BJ (cell line): ENCODE measurements around the gene EGLN1. TPM values are rescaled to one million over a fixed set of nuclear protein-coding genes. Genes with fewer than 3 reads are reported as not detected.
A peak's percentile ranks its signal among the peaks of the same experiment; 100 is the strongest.

ENCODE experiments used
- CTCF ChIA-PET: fragments of 350-600 bp; formaldehyde crosslinking; extraction: SDS; loops from one replicate; lab custom pipeline; 2021; ENCODE audit warnings: antibody characterized with exemption, inconsistent platforms; lab: Yijun Ruan, JAX
- POLR2A ChIA-PET: fragments of 300-600 bp; sonication (Branson Sonifier 250); formaldehyde crosslinking; extraction: SDS; loops from one replicate; lab custom pipeline; 2021; ENCODE audit warnings: antibody characterized with exemption; lab: Charles Lee
- DNase-seq: peaks from one replicate; pipeline ENCODE4 v3.0.0-alpha.2; 2011; ENCODE audit warnings: low read depth
- H3K27me3 ChIP-seq: 2 replicates; pipeline ENCODE4 v1.6.0; 2011; ENCODE audit warnings: low read length; ENCODE audit not compliant: control insufficient read depth, insufficient read depth
- H3K36me3 ChIP-seq: 2 replicates; pipeline ENCODE4 v1.5.1; 2011; ENCODE audit warnings: low read length; ENCODE audit not compliant: control insufficient read depth, insufficient read depth
- H3K4me3 ChIP-seq: 2 replicates; pipeline ENCODE4 v1.5.1; 2011; ENCODE audit warnings: low read depth, mild to moderate bottlenecking, control low read depth, low read length
- polyA plus RNA-seq: library from polyadenylated mRNA; depleted of rRNA; stranded (reverse); fragments of >200 nt; gene quantifications from 2 replicates; pipeline ENCODE4 v1.2.3, GENCODE V29; 2011
- TF ChIP-seq, protein P1 (sequence below): IDR thresholded peaks from 2 replicates; pipeline ENCODE4 v1.5.1; 2011; ENCODE audit warnings: low read depth, mild to moderate bottlenecking, control low read depth, inconsistent platforms, low read length, moderate library complexity; ENCODE audit not compliant: insufficient read depth

The EGLN1 gene
- polyA plus RNA-seq, 1 experiment = 17.5 TPM

DNA sequence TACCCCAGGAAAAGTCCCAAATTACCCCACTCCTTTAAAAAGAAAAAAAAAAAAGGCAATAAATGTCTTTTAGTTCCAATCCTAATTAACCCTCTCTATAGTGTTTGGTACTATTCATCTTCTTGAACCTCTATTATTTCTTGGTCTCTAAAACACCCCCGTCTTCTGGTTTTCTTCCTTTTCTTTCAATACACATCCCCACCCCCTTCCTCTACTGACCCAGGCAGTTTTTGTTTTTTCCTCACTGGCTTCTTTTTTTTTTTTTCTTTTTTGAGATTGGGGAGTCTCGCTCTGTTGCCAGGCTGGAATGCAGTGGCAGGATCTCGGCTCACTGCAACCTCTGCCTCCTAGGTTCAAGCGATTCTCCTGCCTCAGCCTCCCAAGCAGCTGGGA, 26.1 kb downstream of the EGLN1 start:
- Histone ChIP-seq H3K27me3 (no peaks in the 10 kb centered on the region), H3K36me3 (no peaks in the 10 kb centered on the region), H3K4me3 (no peak overlapping the region)
- CTCF ChIA-PET = no interaction called here
- TF ChIP-seq, protein P1, sequence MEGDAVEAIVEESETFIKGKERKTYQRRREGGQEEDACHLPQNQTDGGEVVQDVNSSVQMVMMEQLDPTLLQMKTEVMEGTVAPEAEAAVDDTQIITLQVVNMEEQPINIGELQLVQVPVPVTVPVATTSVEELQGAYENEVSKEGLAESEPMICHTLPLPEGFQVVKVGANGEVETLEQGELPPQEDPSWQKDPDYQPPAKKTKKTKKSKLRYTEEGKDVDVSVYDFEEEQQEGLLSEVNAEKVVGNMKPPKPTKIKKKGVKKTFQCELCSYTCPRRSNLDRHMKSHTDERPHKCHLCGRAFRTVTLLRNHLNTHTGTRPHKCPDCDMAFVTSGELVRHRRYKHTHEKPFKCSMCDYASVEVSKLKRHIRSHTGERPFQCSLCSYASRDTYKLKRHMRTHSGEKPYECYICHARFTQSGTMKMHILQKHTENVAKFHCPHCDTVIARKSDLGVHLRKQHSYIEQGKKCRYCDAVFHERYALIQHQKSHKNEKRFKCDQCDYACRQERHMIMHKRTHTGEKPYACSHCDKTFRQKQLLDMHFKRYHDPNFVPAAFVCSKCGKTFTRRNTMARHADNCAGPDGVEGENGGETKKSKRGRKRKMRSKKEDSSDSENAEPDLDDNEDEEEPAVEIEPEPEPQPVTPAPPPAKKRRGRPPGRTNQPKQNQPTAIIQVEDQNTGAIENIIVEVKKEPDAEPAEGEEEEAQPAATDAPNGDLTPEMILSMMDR = no peak
- DNase-seq = no peak
- POLR2A ChIA-PET = no interaction called here

DNA sequence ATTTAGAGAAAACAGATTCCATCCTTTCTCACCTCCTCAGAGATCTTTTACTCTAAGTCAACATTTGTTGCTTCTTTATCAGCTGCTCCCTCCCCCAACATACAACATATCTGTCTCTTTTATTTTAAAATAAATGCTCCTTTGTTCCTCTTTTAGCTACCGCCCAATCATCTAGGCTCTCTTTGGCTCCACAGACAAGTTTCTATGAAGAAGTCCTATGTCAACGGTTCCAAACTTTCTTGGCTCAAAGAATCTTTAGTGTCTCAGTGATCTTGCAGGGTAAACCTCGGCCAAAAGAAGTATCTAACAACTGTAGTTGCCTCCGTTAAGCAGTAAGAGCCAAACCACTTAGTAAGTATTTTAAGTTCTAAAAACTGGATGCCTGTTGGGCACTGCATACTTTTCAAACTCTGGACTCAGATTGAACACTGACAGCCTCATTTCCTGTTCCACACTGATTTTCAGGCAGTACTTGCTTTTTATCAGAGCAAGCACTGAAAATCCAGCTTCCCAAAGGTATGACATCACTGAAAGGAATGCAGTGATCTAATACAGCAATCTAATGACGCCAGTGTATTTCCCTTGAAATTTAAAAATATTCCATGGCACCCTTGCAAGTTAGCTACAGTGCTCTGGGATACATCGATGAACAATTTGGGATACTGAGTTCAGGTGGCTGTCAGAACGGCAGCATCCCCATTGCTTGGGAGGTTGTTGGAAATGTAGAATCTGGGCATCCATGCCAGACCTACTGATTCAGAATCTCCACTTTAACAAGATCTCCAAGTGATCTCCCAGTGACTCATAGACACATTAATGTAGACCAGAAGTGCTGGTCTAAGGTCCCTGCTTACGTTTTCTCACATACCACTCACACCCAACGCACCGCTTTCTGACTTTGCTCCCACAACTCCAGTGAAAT, 26.8 kb downstream of the EGLN1 start:
- H3K27me3 ChIP-seq = no peaks in the 10 kb centered on the region
- TF ChIP-seq, protein P1 = no peak
- DNase-seq = peak; percentile 90
- no peaks in the 10 kb centered on the region for H3K36me3 ChIP-seq
- ChIA-PET POLR2A (no interaction called here), CTCF (no interaction called here)
- H3K4me3 ChIP-seq = no peak overlapping the region

DNA sequence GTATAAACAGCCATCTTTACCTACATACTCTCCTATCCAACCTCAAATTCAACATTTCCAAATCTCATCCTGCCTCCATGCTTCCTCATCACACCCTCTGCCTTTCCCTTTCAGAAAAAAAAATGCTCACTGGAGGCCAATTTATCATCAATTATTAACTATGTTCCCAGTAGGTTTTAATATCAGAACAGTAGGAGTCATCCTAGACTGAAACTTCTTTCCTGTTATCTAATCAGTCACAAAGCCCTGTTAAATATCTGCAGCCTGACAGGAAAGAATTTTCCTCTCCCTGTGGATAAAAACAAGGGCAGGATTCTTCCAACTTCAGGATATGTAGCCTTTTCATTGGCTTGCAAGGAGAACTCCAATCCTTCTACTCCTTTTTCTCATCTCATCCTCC, 28.4 kb downstream of the EGLN1 start:
- no peaks in the 10 kb centered on the region for H3K27me3 ChIP-seq
- TF ChIP-seq, protein P1 = no peak
- ChIA-PET CTCF (interaction anchor here (1.4 kb wide), 1 partner anchor 11 kb away, joined by 4 read pairs; no protein-coding TSS in a partner anchor), POLR2A (no interaction called here)
- no peak for DNase-seq
- H3K36me3 ChIP-seq = 0 out of 2 replicates have a peak, but pooled peaks cover 1% of the 10 kb centered on the region
- no peak overlapping the region for H3K4me3 ChIP-seq

DNA sequence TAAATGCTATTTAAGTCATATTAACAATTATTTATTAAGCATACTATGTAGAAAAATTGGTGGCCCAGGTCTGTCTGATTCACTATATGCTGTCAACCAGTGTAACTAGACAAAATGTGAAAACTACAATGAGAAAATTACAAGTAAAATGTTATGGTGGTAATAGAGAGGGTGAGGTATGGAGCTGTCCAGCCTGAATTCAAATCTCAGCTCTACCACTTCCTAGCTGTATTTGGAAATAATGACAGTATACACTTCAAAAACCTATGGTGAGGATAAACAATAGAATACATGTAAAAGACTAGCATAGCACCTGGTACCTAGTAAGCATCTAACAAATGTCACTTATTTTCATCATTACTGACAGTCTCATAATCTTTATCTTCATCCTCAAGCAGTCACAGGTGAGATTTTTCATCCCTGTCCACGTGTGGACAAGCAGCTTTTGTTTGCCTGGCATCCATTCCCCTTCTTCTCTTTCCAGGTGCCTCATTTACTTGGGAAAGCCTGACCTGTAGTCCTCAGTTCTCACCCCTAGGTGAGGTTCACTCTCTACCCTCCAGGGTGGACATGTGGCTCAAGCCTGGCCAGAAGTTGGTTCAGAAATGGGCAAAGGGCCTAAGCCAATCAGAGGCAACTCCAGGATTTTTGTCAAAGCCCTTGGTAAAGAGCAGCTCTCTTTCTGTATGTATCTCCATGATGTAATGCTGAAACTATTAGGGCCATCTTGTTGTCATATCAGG, 29.5 kb downstream of the EGLN1 start:
- 0 out of 2 replicates have a peak, but pooled peaks cover 1% of the 10 kb centered on the region for H3K36me3 ChIP-seq
- ChIA-PET CTCF (interaction anchor here (1.1 to 1.4 kb wide), 2 partner anchors 10 to 18 kb away, joined by 4 to 5 read pairs; no protein-coding TSS in a partner anchor), POLR2A (no interaction called here)
- no peaks in the 10 kb centered on the region for H3K27me3 ChIP-seq
- TF ChIP-seq, protein P1 = no peak
- no peak for DNase-seq
- H3K4me3 ChIP-seq = no peak overlapping the region

DNA sequence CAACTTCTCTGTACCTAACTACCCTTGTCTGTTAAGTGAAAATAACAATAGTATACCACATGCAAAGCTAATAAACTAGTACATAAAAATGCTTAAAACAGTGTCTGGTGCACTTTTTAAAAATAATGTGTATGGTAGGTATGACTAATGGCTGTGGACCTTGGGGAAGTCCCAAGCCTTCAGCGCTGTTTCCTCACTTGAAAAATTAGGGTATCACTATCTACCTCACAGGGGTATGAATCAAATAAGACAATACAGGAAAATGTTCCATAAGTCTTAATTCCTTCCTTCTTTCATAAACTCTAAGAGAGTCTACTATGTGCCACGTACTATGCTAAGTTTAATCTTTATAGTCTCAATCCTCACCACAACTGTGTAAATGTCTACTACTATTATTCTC, 32.0 kb downstream of the EGLN1 start:
- 0 out of 2 replicates have a peak, but pooled peaks cover 1% of the 10 kb centered on the region for H3K36me3 ChIP-seq
- CTCF ChIA-PET = no interaction called here
- TF ChIP-seq, protein P1 = no peak
- DNase-seq = no peak
- no peak overlapping the region for H3K4me3 ChIP-seq
- H3K27me3 ChIP-seq = no peaks in the 10 kb centered on the region
- POLR2A ChIA-PET = no interaction called here
